Kidney tubule cell (primary cell): ENCODE data around the gene TRMU.
"Not testable (repeated sequence)": the region's sequence is repeated elsewhere in the genome, so short reads cannot be mapped to it uniquely, and the experiment has no call there.

ENCODE experiments used
- DNase-seq: peaks from one replicate; pipeline ENCODE4 v3.0.0-alpha.2; 2018; ENCODE audit warnings: low spot score

Gene TRMU

GRCh38 chr22:46387748-46388147 is 52.2 kb downstream of the TRMU start:
- no peak for DNase-seq

DNA sequence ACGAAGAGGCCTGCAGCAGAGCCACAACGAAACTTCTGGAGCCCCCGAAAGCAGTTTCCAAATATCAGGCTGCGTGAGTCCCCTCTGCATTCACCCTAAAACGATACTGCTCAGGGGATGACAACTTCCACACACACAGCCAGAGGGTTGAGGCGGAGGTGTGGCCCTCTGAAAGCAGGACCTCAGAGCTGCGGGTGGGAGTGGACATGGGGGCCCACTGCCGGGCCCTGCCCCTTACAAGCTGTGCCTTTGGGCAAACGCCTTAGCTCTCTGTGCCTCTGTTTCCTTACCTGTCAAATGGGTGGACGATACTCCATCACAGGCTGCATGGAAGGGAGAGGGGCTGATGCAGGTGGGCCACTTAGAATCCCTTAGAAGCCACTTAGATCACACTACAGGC is 53.1 kb downstream of the TRMU start:
- no peak for DNase-seq

DNA sequence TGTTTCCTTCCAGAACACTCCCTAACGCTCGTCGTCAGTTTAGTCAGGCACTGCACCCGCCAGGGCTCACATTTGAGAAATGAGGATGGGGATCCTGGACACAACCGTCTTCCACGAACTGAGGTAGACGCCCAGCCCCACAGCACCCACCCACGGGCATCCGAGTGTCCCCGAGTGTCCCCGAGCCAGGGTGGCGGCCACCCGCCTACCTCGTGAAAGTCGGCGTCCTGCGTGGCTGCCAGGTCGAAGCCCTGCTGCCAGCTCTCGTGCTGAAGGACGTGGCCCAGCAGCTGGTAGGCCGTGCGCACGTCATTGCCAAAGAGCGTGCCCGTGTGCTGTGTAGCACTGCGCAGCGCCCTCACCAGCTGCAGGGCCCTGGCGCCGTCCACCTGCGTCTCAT is 53.6 kb downstream of the TRMU start:
- no peak for DNase-seq

GRCh38 chr22:46390105-46390651 is 54.7 kb downstream of the TRMU start:
- no peak for DNase-seq

DNA sequence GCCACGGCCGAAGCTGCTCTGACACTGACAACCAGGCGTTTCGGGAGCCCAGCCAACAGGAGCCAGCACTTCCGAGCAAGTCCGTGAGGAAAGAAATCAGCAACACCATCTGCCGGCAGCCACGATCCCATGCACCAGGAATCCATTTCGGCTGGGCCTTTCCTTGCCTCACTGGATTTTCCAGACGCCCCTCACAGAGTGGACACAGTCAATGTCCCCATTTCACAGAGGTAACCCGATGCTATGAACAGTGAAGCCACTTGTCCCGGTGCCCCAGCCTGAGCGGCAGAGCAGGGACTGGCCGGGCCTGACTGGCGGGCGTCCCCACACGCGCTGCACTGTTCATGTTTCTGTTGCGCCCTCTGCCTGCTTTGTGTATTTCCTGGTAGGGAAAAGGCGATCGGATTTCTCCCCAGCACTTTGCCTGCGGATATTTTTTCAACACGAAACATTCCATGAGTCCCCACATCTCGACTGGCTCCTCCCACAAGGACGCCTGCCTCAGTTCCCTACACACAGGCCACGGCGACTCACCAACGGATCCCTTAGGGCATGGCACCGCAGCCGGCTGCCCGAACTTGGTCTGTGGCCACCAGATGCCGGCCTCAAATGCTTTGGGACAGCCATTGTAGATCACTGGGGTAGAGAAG is 55.3 kb downstream of the TRMU start:
- DNase-seq = peak; percentile 58

GRCh38 chr22:46391486-46392136 is 56.1 kb downstream of the TRMU start:
- DNase-seq = no peak

DNA sequence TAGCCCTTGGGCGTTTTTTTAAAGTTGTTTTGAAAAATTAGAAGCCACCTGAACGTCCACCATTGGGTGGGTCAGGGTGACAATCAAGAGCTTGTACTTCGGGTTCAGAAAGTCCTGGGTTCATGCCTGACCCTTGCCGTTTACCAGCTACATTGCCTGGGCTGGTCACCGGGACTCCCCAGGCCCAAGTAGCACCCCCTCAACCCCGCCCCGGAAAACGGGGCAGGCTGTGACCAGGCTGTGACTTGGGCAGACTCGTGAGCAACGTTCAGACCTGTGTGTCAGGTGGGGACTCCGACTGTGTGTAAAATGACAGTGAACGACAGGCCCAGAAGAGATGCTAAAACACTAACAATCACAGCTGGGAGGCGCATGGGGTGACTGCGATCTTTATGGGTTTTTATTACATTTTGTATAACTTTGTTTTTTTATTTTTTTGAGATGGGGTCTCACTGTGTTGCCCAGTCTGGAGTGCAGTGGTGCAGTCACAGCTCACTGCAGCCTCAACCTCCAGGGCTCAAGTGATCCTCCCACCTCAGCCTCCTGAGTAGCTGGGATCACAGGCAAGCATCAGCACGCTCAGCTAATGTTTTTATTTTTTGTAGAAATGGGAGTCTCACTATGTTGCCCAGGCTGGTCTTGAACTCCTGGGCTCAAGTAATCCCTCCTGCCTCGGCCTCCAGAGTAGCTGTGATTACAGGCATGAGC is 56.8 kb downstream of the TRMU start:
- DNase-seq = no peak

GRCh38 chr22:46393873-46394272 is 58.4 kb downstream of the TRMU start:
- DNase-seq = no peak

DNA sequence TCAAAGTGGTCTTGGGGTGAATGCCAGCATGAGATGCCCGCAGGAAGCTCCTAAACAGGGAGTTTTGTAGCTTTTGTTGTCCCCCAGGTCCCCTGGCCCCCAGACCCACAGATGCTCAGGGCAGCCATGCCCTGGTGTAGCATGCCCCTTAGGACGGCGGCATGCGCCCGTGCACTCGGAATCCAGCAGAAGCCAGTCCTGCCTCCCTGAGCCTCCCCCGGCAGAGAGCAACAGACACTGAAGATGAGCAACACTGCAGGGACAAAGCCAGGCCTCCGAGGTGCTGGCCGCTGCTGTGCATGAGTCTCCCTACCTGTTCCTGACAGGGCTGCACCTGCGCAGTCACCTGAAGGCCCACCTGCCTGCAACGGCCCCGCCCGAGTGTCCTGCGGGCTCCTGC is 59.1 kb downstream of the TRMU start:
- DNase-seq = no peak

DNA sequence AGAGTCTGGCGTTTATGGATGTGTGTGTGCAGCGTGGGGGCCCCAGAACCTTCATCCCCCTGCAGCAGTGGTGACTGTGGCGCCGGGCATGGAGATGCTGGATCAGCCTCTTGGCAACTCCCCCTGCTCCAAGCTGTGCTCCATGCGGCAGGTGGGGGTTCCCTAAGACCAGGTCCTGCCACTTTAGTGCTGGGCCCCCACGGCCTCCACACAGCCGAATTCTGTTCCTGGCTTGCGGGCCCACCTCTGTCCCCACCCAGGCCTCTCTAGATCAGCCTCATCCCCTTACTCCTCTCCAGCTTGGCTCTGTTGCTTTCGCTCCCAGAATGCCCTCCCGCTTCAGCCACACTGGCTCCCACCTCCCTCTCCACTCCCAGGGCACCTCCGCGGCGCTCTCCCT is 59.6 kb downstream of the TRMU start:
- DNase-seq = no peak

- not testable (repeated sequence) for DNase-seq
Observed at GRCh38 chr22:46397049-46397448, 61.5 kb downstream of the TRMU start.

- no peak for DNase-seq
Observed at GRCh38 chr22:46397514-46397913, 62.0 kb downstream of the TRMU start.

DNA sequence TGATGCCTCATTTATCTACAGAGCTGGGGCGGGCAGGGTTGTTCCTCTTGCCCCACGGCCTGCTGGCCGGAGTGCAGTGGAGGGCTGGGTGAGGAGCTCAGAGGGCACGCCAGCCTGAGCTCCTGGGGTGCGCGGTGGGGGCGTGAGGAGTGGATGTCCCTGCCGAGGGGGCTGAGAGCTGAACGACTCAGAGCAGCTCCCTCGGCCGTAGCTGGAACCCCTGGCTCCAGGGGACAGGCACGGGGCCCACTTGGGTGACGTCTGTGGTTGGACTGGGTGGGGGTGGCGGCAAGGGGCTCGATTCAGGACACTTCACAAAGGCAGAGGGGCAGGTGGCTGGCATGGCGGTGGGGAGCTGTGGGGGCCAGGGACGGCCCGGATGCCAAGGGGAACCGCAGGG is 62.4 kb downstream of the TRMU start:
- DNase-seq = no peak

GRCh38 chr22:46399251-46400024 is 63.9 kb downstream of the TRMU start:
- DNase-seq = no peak

GRCh38 chr22:46401370-46401769 is 65.9 kb downstream of the TRMU start:
- no peak for DNase-seq

DNA sequence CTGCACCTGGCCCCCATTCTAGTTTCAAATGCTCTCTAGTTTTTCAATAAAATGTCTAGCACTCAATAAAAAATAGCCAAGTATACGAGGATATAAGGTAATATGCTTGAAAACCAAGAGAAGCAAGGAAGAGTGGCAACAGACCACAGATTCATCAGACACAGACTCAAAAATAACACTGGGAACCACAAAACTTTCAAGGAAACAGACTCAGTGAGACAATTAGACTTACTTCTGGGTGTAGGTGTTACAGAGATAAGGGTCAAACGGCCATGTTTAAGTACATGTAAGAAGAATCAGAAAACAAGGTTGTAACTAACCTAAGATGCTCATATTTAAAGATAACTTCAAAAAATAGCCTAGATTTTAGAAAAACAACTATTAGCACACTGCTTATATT is 67.0 kb downstream of the TRMU start:
- no peak for DNase-seq

DNA sequence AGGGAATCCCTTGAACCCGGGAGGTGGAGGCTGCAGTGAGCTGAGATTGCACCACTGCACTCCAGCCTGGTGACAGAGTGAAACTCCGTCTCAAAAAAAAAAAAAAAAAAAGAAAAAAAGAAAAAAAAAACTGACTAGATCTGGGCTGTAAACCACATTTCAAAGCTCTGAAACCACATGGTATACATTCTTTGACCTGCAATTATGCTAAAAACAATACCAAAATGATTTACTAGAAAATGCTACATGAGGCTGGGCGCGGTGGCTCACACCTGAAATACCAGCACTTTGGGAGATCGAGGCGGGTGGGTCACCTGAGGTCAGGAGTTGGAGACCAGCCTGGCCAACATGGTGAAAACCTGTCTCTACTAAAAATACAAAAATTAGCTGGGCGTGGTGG is 68.4 kb downstream of the TRMU start:
- not testable (repeated sequence) for DNase-seq

DNA sequence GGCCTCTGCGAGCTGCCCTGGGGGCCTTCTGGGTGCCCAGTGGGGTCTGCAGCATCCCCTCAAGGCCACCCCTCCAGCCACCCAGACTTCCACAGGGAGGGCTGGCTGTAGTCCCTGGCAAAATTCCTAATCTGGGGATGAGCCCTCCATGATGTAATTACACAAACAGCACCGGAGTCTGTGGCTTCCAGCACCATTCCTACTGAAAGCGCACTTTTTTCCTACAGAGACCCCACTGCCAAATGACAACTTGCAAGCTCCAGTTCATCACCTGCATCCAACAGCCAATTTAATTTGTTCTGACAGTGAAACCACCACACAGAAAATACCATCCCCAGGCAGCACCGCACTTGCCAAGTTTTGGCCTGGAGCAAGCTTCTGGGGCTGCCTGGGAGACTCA is 70.4 kb downstream of the TRMU start:
- DNase-seq = no peak

DNA sequence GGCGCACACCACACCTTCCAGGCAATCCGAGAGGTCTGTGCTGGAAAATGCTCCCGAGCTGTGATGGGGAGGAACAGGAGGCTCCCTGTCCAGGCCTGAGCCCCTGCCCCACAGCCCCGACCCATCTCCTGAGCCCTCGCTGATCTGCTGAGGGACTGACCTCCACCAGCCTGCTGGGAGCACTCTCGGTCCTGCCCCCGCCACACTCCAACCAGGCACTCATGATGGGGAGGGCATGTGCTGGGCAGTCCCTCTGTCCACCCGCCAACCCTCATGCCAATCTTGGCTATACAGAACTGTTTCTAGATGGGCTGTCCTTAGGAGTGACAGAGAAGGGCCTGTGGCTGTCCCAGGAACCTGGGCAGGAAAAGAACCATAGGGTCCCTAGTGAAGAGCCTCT is 70.8 kb downstream of the TRMU start:
- DNase-seq = no peak

DNA sequence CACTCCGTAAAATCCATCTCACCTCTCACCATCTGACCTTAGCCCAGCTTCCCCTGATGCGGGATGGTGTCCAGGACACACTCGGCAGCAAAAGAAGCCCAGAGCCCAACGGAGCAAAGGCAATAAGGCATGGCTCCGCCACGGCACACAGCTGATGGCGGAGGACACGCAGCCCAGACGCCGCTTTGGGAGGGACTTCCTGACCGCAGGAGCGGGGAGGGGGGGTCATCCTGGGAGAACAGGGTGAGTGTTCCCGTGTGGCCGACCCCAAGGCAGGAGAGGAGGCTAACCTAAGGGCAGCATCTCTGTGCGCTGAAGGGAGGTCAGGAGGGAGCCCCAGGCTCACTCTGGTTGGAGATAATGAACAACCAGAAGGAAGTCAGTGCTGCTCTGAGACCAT is 71.3 kb downstream of the TRMU start:
- no peak for DNase-seq
